Hepatic stellate cell (primary cell): ENCODE measurements around the gene VASN.
"Not testable (repeated sequence)": the region's sequence is repeated elsewhere in the genome, so short reads cannot be mapped to it uniquely, and the experiment has no call there.

ENCODE experiments used
- DNase-seq: peaks from one replicate; pipeline ENCODE4 v3.0.0; 2011; ENCODE audit warnings: low spot score

Gene VASN

DNA sequence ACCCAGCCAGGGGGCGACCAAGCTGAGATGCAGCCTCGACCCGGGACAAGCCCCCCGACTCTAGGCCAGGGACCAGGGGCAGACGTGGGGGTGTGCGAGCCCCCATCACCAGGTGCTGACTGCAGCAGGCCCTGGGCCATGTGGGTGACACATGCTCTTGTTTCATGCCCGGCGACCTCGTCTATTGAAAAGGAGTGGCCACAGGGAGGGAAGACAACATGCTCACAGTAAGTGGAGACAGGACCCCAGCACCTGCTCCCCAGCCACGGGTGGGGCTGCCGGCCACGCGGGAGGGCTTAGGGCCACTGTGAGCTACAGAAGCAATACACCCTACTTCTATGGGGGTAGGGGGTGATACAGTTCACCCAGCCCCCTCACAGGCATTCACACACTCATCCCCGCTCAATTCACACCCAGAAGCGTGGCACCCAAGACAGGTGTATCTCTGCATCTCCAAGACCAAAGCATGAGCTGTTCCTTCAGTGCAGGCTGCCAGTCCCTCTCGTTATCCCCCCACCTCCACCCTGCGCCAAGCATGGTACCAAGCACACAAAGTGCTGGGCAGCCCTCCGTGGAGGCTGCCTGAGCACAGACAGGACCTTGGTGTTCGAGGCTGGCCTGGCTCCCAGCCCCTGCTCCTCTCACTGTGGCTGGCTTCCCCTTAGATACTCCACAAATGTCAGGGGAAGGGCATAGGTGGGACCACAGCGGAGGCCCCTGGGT is 13.6 kb downstream of the VASN start:
- no peak for DNase-seq

DNA sequence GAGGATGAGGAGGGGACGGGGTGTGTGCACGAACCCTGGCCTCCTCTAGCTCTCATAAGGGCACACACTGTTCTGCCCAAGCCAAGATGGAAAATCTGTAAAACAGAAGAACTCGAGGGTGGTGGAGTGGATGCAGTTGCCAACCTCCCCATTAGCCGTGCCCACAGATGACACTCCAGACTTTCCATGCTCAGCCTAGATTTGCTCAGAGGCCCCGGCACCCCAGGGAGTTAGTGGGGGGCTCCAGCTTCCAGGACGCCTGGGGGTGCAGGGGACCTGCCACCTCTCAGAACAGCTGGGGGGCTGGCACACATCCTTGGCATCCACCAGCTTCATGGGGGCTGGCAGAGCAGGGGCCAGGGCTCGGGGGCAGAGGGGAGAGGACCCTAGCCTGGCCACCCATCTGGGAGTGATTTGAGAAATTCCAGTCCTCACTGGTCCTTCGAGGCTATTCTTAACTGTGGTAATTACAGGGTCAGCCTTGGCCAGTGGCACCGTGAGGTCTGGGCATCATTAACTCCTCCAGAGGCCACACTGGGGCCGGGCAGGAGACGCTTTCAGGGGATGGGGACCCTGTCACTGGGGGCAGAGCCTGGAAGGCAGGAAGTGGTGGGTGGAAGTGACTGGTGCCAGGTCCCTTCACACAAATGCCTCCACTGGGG is 14.3 kb downstream of the VASN start:
- DNase-seq, result no peak

DNA sequence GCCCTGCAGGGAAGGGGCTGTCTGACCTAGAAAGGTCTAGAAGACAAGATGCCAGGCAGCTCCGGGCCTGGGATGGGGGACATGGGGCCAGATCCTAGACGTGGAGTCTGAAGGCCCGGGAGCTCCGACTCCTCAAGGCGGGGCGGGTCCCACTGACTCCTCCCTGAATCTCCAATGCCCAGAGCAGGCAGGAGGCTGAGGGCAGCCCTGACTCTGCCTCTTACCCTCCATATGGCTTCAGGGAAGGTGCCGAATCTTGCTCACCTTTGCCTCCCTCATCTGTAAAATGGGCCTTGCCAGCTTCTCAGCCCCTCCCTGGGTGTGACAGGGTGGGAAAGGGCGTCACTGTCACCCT is 14.8 kb downstream of the VASN start:
- DNase-seq, result peak; percentile 77

- DNase-seq, result no peak
These were observed 15.4 kb downstream of the VASN start for GRCh38 chr16:4386951-4387565.

GRCh38 chr16:4387781-4388180 is 16.1 kb downstream of the VASN start:
- DNase-seq, result no peak

DNA sequence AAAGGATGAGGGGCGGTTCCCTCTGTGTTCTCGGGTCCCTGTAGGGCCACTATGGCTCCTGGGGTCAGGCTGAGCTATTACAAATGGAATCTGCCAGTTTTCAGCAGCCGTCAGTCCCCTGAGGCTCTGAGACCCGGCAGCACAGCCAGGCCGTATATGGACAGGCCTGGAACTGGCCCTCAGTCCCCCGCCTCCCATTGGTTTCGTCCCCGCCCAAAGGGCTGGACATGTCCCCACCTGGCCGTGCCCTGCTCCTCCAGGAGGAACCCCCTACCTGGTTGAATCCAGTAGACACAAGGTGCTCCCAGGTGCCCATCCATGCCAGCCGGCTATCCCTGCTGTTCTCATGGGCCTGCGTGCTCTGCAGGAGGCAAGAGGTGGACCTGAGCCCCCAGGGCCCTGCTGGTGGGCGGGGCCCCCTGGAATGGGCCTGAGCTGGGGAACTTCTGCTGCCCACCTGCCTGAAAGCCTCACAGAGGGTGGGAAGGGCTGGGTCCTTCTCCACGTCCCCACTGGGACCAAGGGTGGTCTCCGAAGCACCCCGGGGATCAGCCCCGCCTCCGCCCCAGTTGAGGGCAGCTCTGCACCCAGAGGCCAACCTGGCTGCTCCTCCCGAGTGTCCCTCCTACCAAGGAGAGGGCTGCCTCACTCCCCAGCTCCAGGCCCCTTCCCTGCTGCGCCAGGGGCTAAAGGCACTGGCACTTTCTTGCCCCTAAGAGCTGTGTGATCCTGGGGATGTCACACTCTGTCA is 16.8 kb downstream of the VASN start:
- DNase-seq, result peak; percentile 96

DNA sequence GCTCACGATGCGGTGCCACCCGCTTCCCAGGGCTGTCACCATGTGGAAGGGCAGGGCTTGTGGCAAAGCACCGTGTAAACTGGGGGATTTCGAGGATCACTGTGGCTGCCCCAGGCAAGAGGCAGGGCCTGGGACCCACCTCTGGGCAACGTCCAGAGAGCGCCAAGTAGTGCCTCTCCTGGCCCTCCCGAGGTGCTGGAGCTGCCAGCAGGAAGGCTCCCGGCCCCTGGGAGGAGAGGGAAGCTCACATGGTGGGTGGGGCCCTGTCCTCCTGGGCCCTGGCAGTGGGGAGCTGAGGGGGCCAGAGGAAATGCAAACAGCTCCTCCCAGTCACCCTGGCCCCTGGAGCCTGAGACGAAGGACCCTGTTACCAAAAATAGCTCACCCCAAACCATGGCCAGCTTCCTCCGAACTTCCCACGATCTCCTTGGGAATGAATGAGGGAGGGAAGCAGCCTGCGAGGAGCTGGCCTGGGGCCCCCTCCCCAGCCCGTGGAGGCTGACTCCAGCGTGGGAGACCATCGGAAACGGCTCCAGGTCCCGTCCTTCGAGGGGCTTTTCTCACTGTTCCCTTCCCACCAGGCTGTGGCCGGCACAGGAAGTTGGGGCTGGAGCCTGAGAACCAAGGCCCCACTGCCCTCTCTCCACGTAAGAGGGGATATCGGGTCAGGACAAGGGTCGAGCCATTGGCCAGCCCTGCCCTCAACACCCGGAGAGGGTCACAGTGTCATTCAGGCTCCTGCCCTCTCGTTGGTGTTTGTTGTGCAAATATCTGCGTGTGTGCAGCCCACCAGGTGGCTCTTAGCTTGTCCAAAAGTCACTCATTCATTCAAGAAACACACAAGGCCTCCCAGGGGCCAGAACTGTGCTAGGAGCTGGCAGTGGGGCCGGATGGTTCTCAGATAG is 17.7 kb downstream of the VASN start:
- DNase-seq, result no peak

DNA sequence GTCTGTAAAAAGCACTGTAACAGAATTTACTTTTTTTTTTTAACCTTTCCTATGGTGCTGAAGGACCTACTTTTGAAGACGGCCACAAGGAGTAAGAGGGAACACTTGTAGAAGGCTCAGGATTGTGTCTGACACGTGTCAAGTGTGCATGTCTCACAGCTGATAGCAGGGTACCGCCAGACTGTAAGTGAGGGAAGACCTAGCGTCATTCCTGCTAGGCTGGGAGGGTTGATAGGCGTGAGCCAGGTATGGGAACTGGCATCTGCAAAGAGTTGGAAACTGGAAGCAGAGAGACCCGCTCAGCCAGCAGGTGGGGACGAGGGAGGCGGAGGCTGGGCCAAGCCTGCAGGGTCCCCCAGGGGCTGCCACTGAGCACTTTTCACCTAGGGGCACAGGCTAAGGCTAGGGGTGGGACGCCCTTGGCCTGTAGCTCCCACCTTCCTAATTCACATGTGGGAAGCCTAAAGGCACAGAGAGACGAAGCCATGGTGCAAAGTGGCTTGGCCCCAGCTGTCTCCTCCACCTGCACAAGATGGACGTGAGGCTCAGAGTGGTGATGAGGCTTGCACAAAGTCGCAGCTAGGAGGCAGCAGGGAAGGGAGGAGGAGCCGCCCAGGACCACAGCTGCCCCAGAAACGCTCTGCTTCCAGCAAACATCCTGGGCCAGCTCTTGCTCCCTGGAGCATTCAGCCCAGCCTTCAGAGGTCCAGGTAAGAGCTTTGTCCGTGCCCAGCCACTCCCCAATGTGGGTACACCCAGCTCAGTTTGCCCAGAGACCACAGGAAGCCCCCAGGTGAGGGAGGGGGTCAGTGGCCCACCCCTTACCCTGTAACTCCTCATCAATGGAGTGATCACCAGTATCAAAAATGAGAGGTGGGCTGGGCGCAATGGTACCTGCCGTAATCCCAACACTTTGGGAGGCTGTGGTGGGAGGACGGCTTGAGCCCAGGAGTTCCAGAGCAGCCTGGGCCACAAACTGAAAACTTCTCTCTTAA is 18.9 kb downstream of the VASN start:
- peak; percentile 49 for DNase-seq

GRCh38 chr16:4391631-4392381 is 20.2 kb downstream of the VASN start:
- DNase-seq, result no peak

- DNase-seq, result peak; percentile 70
These were observed 21.0 kb downstream of the VASN start for GRCh38 chr16:4392382-4393239.

GRCh38 chr16:4393240-4393600 is 21.6 kb downstream of the VASN start:
- DNase-seq, result peak; percentile 76

GRCh38 chr16:4393850-4394249 is 22.2 kb downstream of the VASN start:
- DNase-seq, result not testable (repeated sequence)

DNA sequence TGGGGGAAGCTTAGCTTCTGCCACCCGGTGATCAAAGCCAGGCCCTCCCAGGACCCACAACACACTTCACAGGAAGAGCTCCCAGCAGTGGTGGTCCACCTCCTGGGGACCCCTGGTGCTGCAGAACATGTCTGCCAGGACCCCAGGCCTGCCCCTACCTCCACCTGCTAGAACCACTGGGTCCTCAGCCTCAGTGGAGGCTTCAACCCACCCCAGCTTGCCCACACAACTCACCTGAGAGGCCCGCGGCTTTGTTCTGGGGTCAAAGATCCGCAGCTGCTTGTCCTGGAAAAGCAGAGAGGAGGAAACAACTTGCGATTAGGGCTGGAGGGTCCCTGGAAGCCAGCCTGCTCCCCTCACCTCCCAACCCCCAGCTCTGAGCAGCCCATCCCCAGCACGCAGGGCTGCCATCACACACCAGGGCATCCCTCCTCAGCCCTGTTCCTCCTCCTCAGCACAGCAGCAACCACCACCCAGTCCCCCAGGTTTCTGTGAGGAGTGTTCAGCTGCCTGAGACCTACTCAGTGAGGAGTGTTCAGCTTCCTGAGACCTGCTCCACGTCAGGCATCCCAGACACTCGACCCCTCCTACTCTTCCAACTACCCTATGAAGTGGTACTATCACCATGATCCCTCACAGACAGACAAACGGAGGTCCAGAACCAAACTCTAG is 23.5 kb downstream of the VASN start:
- no peak for DNase-seq

GRCh38 chr16:4399001-4399730 is 27.5 kb downstream of the VASN start:
- no peak for DNase-seq

GRCh38 chr16:4401094-4401501 is 29.4 kb downstream of the VASN start:
- DNase-seq, result no peak

DNA sequence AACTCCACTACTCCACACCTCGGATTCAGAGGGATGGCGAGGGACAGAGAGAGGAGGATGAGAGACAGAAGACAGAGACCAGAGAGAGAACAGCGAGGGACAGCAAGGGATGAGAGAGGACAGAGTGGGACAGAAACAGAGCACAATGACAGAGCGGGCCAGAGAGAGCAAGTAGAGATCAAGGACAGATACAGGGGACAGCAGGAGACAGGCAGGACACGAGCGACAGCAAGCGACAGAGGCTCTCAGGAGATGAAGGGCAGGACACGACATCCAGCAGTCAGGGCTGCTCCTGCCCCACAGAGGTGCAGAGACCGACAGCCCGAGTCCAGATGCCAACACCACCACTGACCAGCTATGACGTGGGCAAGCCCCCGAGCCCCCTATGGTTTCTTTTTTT is 29.9 kb downstream of the VASN start:
- no peak for DNase-seq

DNA sequence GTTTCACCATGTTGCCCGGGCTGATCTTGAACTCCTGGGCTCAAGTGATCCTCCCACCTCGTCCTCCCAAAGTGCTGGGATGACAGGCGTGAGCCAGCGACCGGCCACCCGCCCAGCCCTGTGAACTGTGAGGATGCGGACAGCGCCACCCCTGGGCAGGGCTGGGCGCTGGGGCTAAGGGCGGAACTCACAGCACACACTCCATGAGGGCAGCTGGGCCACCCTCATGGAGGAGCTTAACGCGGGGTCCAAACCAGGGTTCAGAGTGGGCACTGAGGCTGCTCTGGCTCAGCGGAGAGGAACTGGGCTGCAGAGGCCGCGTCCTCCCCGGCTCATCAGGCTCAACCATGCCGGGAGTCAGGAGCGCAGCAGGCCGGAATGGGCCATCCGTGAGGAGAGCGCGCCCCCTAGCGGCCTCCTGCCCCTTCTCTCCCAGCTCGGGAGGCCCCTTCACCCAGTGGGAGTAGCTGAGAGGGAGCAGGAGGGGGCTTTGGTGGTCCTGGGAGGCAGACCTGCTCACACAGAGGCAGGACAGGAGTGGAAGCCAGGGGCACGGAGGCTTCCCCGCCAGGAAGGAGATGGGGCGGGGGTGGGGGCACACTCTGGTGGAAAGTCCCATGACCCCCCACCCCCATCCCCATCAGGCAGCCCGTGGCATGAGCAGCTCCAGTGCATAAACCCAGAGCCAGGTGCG is 30.9 kb downstream of the VASN start:
- peak; percentile 96 for DNase-seq
